H1 (cell line): ENCODE measurements around the gene RMP24.

Source experiments
- CTCF ChIA-PET: fragments of 300-600 bp; sonication (Branson Sonifier 250); formaldehyde crosslinking; loops from one replicate; lab custom pipeline; 2021; ENCODE audit not compliant: partially characterized antibody; lab: Charles Lee
- POLR2A ChIA-PET: fragments of 300-600 bp; sonication (Branson Sonifier 250); formaldehyde crosslinking; loops from one replicate; lab custom pipeline; 2021; ENCODE audit warnings: inconsistent platforms; ENCODE audit not compliant: partially characterized antibody; lab: Charles Lee
- DNase-seq, 2 experiments: peaks; one replicate each; pipeline versions ENCODE4 v3.0.0 to v3.0.0-alpha.2; 2010 to 2022; ENCODE audit warnings: low spot score in 2 of 2, low read depth in 1 of 2, mixed read lengths in 1 of 2
- FAIRE-seq: peaks from 2 replicates; lab custom pipeline; 2011; peaks lifted over from hg19 to GRCh38; lab: Jason Lieb, UNC
- H2AFZ ChIP-seq: 2 replicates; pipeline ENCODE4 v1.8.1; 2012; ENCODE audit warnings: low read length, inconsistent platforms
- H2AK5ac ChIP-seq: 2 replicates; pipeline ENCODE4 v1.6.1; 2013; ENCODE audit warnings: low read depth, low read length
- H2BK120ac ChIP-seq: replicated peaks from 2 replicates; pipeline ENCODE3; 2013; ENCODE audit warnings: low read depth, low read length, inconsistent platforms
- H2BK12ac ChIP-seq: 2 replicates; pipeline ENCODE4 v1.6.1; 2013; ENCODE audit warnings: low read depth, low read length
- H2BK15ac ChIP-seq: 2 replicates; pipeline ENCODE4 v1.6.1; 2013; ENCODE audit warnings: low read length
- H2BK20ac ChIP-seq: 2 replicates; pipeline ENCODE4 v1.6.1; 2013; ENCODE audit warnings: low read length
- H2BK5ac ChIP-seq: 2 replicates; pipeline ENCODE4 v1.6.1; 2013; ENCODE audit warnings: low read depth, low read length
- H3K14ac ChIP-seq: 2 replicates; pipeline ENCODE4 v1.6.1; 2013; ENCODE audit warnings: inconsistent platforms; ENCODE audit not compliant: insufficient read length
- H3K18ac ChIP-seq: 2 replicates; pipeline ENCODE4 v1.6.1; 2013; ENCODE audit warnings: low read length; ENCODE audit errors: extremely low read depth
- H3K23ac ChIP-seq: 2 replicates; pipeline ENCODE4 v1.6.1; 2013; ENCODE audit warnings: inconsistent platforms; ENCODE audit not compliant: insufficient read length
- H3K23me2 ChIP-seq: 2 replicates; pipeline ENCODE4 v1.6.1; 2013; ENCODE audit warnings: low read depth, low read length
- H3K27ac ChIP-seq: 2 replicates; pipeline ENCODE4 v1.6.1; 2011; ENCODE audit warnings: low read depth, low read length, inconsistent platforms
- H3K27me3 ChIP-seq, 4 experiments: replicated peaks in 1 of 4; 1 replicate in 1 of 4; 2 replicates in 3 of 4; pipeline versions ENCODE4 v1.6.1 to v1.8.1; 2011 to 2013; ENCODE audit warnings: low read length in 3 of 4, mild to moderate bottlenecking in 3 of 4, inconsistent platforms in 2 of 4, mixed read lengths in 2 of 4, moderate library complexity in 1 of 4; ENCODE audit not compliant: control insufficient read depth in 3 of 4, insufficient read depth in 3 of 4; ENCODE audit errors: extremely low read depth in 1 of 4
- H3K36me3 ChIP-seq, 4 experiments: 2 replicates each; pipeline versions ENCODE4 v1.6.1 to v1.8.1; 2011 to 2013; ENCODE audit warnings: mild to moderate bottlenecking in 4 of 4, low read length in 3 of 4, moderate library complexity in 2 of 4, control low read depth in 1 of 4, inconsistent platforms in 1 of 4; ENCODE audit not compliant: insufficient read depth in 4 of 4, control insufficient read depth in 2 of 4
- H3K4ac ChIP-seq: replicated peaks from 2 replicates; pipeline ENCODE3; 2013; ENCODE audit warnings: low read length, low read depth, mixed read lengths, inconsistent platforms; ENCODE audit not compliant: insufficient read length
- H3K4me1 ChIP-seq, 4 experiments: replicated peaks in 1 of 4; 1 replicate in 1 of 4; 2 replicates in 3 of 4; pipeline versions ENCODE4 v1.6.1 to v1.8.1; 2011 to 2013; ENCODE audit warnings: low read length in 3 of 4, inconsistent platforms in 2 of 4, mixed read lengths in 1 of 4; ENCODE audit not compliant: insufficient read depth in 4 of 4, control insufficient read depth in 3 of 4
- H3K4me2 ChIP-seq, 2 experiments: 2 replicates each; pipeline versions ENCODE4 v1.6.1 to v1.8.1; 2011 to 2013; ENCODE audit warnings: low read depth in 2 of 2, low read length in 2 of 2, control low read depth in 1 of 2, inconsistent platforms in 1 of 2, mild to moderate bottlenecking in 1 of 2; ENCODE audit not compliant: insufficient read depth in 1 of 2
- H3K4me3 ChIP-seq, 4 experiments: fragments of 200-600, 300-600 bp in 1 of 4; sonication (generic), shearing (Covaris generic), sonication (Bioruptor Twin) in 1 of 4; 2 replicates each; pipeline versions ENCODE4 v1.5.1 to v1.8.1; 2011 to 2016; ENCODE audit warnings: low read length in 4 of 4, low read depth in 3 of 4, control low read depth in 2 of 4, inconsistent platforms in 2 of 4, mild to moderate bottlenecking in 2 of 4, mixed read lengths in 1 of 4, moderate library complexity in 1 of 4; ENCODE audit not compliant: insufficient read depth in 2 of 4; ENCODE audit errors: extremely low read depth in 1 of 4
- H3K56ac ChIP-seq: replicated peaks from 2 replicates; pipeline ENCODE3; 2013; ENCODE audit warnings: low read depth, mild to moderate bottlenecking, mixed read lengths, low read length, inconsistent platforms; ENCODE audit not compliant: insufficient read length
- H3K79me1 ChIP-seq: 2 replicates; pipeline ENCODE4 v1.6.1; 2013; ENCODE audit warnings: low read depth, low read length, control low read depth
- H3K79me2 ChIP-seq, 2 experiments: 2 replicates each; pipeline versions ENCODE4 v1.6.1 to v1.8.1; 2012 to 2013; ENCODE audit warnings: low read length in 2 of 2, mild to moderate bottlenecking in 2 of 2, inconsistent platforms in 1 of 2; ENCODE audit not compliant: insufficient read depth in 2 of 2, control insufficient read depth in 1 of 2
- H3K9ac ChIP-seq, 4 experiments: replicated peaks in 1 of 4; 1 replicate in 1 of 4; 2 replicates in 3 of 4; pipeline versions ENCODE4 v1.6.1 to v1.8.1; 2011 to 2013; ENCODE audit warnings: low read depth in 3 of 4, low read length in 3 of 4, control low read depth in 2 of 4, mild to moderate bottlenecking in 2 of 4, moderate library complexity in 2 of 4, inconsistent platforms in 1 of 4; ENCODE audit errors: extremely low read depth in 1 of 4
- H3K9me3 ChIP-seq, 2 experiments: 2 replicates each; pipeline versions ENCODE4 v1.6.1 to v1.8.1; 2012 to 2013; ENCODE audit warnings: mild to moderate bottlenecking in 2 of 2, moderate library complexity in 2 of 2, control low read depth in 1 of 2, inconsistent platforms in 1 of 2, low read depth in 1 of 2, low read length in 1 of 2, mixed read lengths in 1 of 2; ENCODE audit not compliant: insufficient read depth in 2 of 2
- H4K20me1 ChIP-seq, 2 experiments: replicated peaks in 1 of 2; 2 replicates each; pipeline versions ENCODE3 to v1.8.1; 2011 to 2013; ENCODE audit warnings: inconsistent platforms in 2 of 2, low read length in 2 of 2, mild to moderate bottlenecking in 1 of 2; ENCODE audit not compliant: insufficient read depth in 2 of 2, control insufficient read depth in 1 of 2
- H4K5ac ChIP-seq: 2 replicates; pipeline ENCODE4 v1.6.1; 2013; ENCODE audit warnings: low read length, low read depth, mixed read lengths, inconsistent platforms; ENCODE audit not compliant: insufficient read length
- H4K8ac ChIP-seq: 2 replicates; pipeline ENCODE4 v1.8.0; 2013; ENCODE audit warnings: mild to moderate bottlenecking, moderate library complexity, low read length, inconsistent platforms; ENCODE audit not compliant: insufficient read depth; ENCODE audit errors: extremely low read depth
- H4K91ac ChIP-seq: replicated peaks from 2 replicates; pipeline ENCODE3; 2013; ENCODE audit warnings: low read length, mixed read lengths, inconsistent platforms; ENCODE audit not compliant: insufficient read length
- RAD21 ChIP-seq, 2 experiments: IDR thresholded peaks in 1 of 2; conservative IDR thresholded peaks in 1 of 2; 2 replicates each; pipeline ENCODE4 v1.6.1; 2011; ENCODE audit warnings: low read depth in 2 of 2, low read length in 2 of 2, improper control_type of control experiment in 1 of 2, inconsistent platforms in 1 of 2, mild to moderate bottlenecking in 1 of 2, moderate library complexity in 1 of 2
- WGBS, 2 experiments: shearing (Covaris generic) in 1 of 2; methylation state at CpG; one replicate each; pipeline versions ENCODE4 v1.1.6 to v1.1.7; 2013 to 2015; ENCODE audit warnings: low lambda C conversion rate in 2 of 2, mixed read lengths in 2 of 2, inconsistent platforms in 1 of 2, low coverage in 1 of 2, missing lambda C conversion rate in 1 of 2; ENCODE audit not compliant: insufficient replicate concordance in 2 of 2, insufficient coverage in 1 of 2, insufficient read length in 1 of 2; ENCODE audit errors: extremely low coverage in 1 of 2, missing lambda C conversion rate in 1 of 2; 5-methylcytosine and 5-hydroxymethylcytosine counted together

Gene RMP24

GRCh38 chr18:36020174-36020711 lies 47.8 kb downstream of the RMP24 start:
- Histone ChIP-seq H3K79me1 (no peaks in the 10 kb centered on the region), H3K27ac (no peak overlapping the region), H2BK20ac (no peak overlapping the region), H2BK120ac (no peak overlapping the region), H3K23me2 (no peaks in the 10 kb centered on the region), H3K79me2 (no peaks in the 10 kb centered on the region), H3K4me1 (no peaks in the 10 kb centered on the region), H3K4me2 (no peak overlapping the region), H3K27me3 (no peaks in the 10 kb centered on the region), H2BK15ac (no peak overlapping the region), H3K4ac (no peak overlapping the region), H4K5ac (no peak overlapping the region), H3K9ac (no peak overlapping the region), H3K14ac (no peak overlapping the region), H3K9me3 (no peaks in the 10 kb centered on the region), H2AK5ac (no peak overlapping the region), H4K20me1 (peaks cover 0 to 1% of the 10 kb centered on the region in 2 experiments), H2BK12ac (no peak overlapping the region), H3K36me3 (peaks cover 0 to 14% (median 6%) of the 10 kb centered on the region in 4 experiments; a peak in 5 of 8 replicates), H3K23ac (no peak overlapping the region), H3K18ac (no peak overlapping the region), H4K91ac (no peak overlapping the region), H3K56ac (no peak overlapping the region), H4K8ac (no peak overlapping the region), H3K4me3 (no peak overlapping the region), H2BK5ac (no peak overlapping the region), H2AFZ (no peak overlapping the region)
- TF ChIP-seq RAD21 (IDR thresholded peaks at IDR 0.05 in 1 of 2, conservative IDR thresholded peaks at IDR 0.05 in 1 of 2; ENCODE audit: low read depth in 2 of 2, low read length in 2 of 2): no peak
- ChIA-PET POLR2A (interaction anchor here (0.9 to 2.0 kb wide), 4 partner anchors 8 to 46 kb away, joined by 3 to 6 read pairs (median 4); no protein-coding TSS in a partner anchor), CTCF (interaction anchor here (1.1 to 2.3 kb wide), 4 partner anchors 10 to 237 kb away, joined by 3 to 10 read pairs (median 3); no protein-coding TSS in a partner anchor)
- FAIRE-seq (no peak), DNase-seq (no peak)
- 91% methylated on average over 3 of the region's 3 CpGs; no CpG with 5 or more reads in 1 of the 2 experiments for WGBS, 2 experiments
